H1 (cell line): ENCODE data around the gene PLA2G1B. TPM values are rescaled to one million over a fixed set of nuclear protein-coding genes. Genes with fewer than 3 reads are reported as not detected.

ENCODE experiments used
- POLR2AphosphoS5 ChIP-seq: IDR thresholded peaks from 2 replicates; pipeline ENCODE4 v1.6.1; 2011; ENCODE audit warnings: low read depth, low read length
- polyA plus RNA-seq, 7 experiments: library from polyadenylated mRNA; depleted of rRNA in 3 of 7; stranded (reverse) in 5 of 7; unstranded in 2 of 7; fragments of >200 nt in 5 of 7; fragments of 200-250 nt in 2 of 7; gene quantifications; 1 replicate in 5 of 7; 2 replicates in 1 of 7; 4 replicates in 1 of 7; pipeline versions ENCODE4 v1.2.1 to v1.2.3, GENCODE V29; 2011 to 2013; ENCODE audit warnings: missing spikeins in 2 of 7, mixed read lengths in 2 of 7
- total RNA-seq: library from RNA; stranded (reverse); fragmentation: NEBNext Ultra II Directional; extraction: Animal tissue kit (Norgen Biotek cat#: 25700); gene quantifications from 2 replicates; pipeline ENCODE4 v1.2.1, GENCODE V29; 2021

PLA2G1B gene
- total and polyA plus RNA-seq, 2 of the 8 experiments (the other 6 are each of a cell fraction or from before 2014, with no cell fraction given), result not detected

GRCh38 chr12:120323772-120324171, 3.8 kb downstream of the PLA2G1B start (continued):
- TF ChIP-seq POLR2AphosphoS5, result no peak
- TF ChIP-seq, all 59 proteins: peak for 0
